Gastrocnemius medialis (tissue), 4 donors: Measurements from ENCODE around the gene ADORA2A. TPM values are rescaled to one million over a fixed set of nuclear protein-coding genes. Genes with fewer than 3 reads are reported as not detected.

Experiments
- ATAC-seq, 2 donors: fragments of 150-250 bp; one replicate each; pipeline ENCODE4 v1.9.1; 2016
- DNase-seq, 2 donors: peaks; one replicate each; pipeline ENCODE4 v3.0.0-alpha.2; 2019
- H3K27ac ChIP-seq, 4 donors: fragments of 200-600 bp; sonication (generic); 1 replicate in 1 of 4; 2 replicates in 3 of 4; pipeline ENCODE4 v1.5.1; 2016 to 2018; ENCODE audit warnings: mild to moderate bottlenecking in 2 of 4, moderate library complexity in 1 of 4
- H3K27me3 ChIP-seq, 3 donors: fragments of 200-600 bp; sonication (generic) in 2 of 3; 1 replicate in 1 of 3; 2 replicates in 2 of 3; pipeline versions ENCODE4 v1.5.1 to v1.6.0; 2016 to 2019; ENCODE audit warnings: mild to moderate bottlenecking in 1 of 3, moderate library complexity in 1 of 3
- H3K36me3 ChIP-seq, 2 donors: fragments of 200-600 bp; sonication (generic) in 1 of 2; one replicate each; pipeline ENCODE4 v1.5.1; 2017 to 2018
- H3K4me1 ChIP-seq, 2 donors: fragments of 200-600 bp; sonication (generic) in 1 of 2; one replicate each; pipeline ENCODE4 v1.5.1; 2016 to 2017; ENCODE audit warnings: mild to moderate bottlenecking in 2 of 2
- H3K4me3 ChIP-seq, 4 donors: fragments of 200-600 bp; sonication (generic) in 3 of 4; 1 replicate in 1 of 4; 2 replicates in 3 of 4; pipeline ENCODE4 v1.5.1; 2016 to 2019; ENCODE audit warnings: mild to moderate bottlenecking in 2 of 4
- H3K9me3 ChIP-seq, 3 donors: fragments of 200-600 bp; sonication (generic) in 2 of 3; 1 replicate in 1 of 3; 2 replicates in 2 of 3; pipeline ENCODE4 v1.5.1; 2016 to 2019
- POLR2A ChIP-seq, 2 donors: fragments of 450-650 bp; IDR thresholded peaks; one replicate each; pipeline ENCODE4 v1.6.1; 2017; ENCODE audit warnings: antibody characterized with exemption in 2 of 2, mild to moderate bottlenecking in 2 of 2, moderate library complexity in 2 of 2
- in situ Hi-C, 4 donors: fragments of 200-750 bp; cut with MboI; loops; one replicate each; pipeline versions ENCODE4 v1.15.0 to v1.8.0; 2017; ENCODE audit warnings: low sequenced_read_pairs in 4 of 4
- intact Hi-C: fragments of 100-400 bp; cut with DNase I; formaldehyde crosslinking; loops from one replicate; pipeline ENCODE4 v1.15.1; 2023; ENCODE audit warnings: low total_unique reads
- total RNA-seq, 4 donors: library from RNA; depleted of rRNA; stranded (reverse); fragments of >200 nt; gene quantifications; one replicate each; pipeline versions ENCODE4 v1.1.0 to v1.2.3, GENCODE V29; 2016
- TF ChIP-seq, protein P1 (sequence below), 5 experiments: fragments of 450-650 bp in 3 of 5; fragments of 200-600 bp in 2 of 5; sonication (generic) in 2 of 5; IDR thresholded peaks in 4 of 5; conservative IDR thresholded peaks in 1 of 5; 1 replicate in 4 of 5; 2 replicates in 1 of 5; pipeline ENCODE4 v1.5.1; 2016 to 2019; ENCODE audit warnings: antibody characterized with exemption in 5 of 5, mild to moderate bottlenecking in 3 of 5, moderate library complexity in 3 of 5

Gene ADORA2A
- total RNA-seq, 4 donors from 2014 or later = 0.39 to 3.6 (median 1.2) TPM

DNA sequence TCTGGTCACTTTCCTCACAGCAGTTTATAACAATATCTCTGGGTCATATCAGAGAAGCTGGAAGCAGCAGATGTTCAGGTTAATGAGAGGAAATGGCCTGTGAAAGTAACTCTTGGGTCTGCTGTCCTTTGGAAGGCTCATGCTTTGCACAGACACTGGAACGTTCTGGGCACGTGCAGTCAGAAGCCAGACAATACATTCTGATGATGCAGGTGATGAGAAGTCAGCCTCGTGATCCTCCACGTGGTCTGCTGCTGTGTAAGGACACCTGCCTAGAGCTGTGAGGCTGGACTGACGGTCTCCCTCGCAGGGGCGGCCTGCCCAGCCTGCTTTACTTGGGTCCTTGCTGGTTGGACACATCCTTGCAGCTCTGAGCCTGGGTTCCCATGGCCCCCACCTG, 18.8 kb upstream of the ADORA2A start:
- in situ Hi-C loops (no loop called here), intact Hi-C loops (no loop called here)
- H3K9me3 ChIP-seq = no peaks in the 10 kb centered on the region
- no peaks in the 10 kb centered on the region for H3K27me3 ChIP-seq
- DNase-seq (no peak), ATAC-seq (peak in 1 of 2 donors; percentile 33)
- H3K4me3 ChIP-seq = no peak overlapping the region
- H3K27ac ChIP-seq = no peak overlapping the region
- TF ChIP-seq, protein P1, sequence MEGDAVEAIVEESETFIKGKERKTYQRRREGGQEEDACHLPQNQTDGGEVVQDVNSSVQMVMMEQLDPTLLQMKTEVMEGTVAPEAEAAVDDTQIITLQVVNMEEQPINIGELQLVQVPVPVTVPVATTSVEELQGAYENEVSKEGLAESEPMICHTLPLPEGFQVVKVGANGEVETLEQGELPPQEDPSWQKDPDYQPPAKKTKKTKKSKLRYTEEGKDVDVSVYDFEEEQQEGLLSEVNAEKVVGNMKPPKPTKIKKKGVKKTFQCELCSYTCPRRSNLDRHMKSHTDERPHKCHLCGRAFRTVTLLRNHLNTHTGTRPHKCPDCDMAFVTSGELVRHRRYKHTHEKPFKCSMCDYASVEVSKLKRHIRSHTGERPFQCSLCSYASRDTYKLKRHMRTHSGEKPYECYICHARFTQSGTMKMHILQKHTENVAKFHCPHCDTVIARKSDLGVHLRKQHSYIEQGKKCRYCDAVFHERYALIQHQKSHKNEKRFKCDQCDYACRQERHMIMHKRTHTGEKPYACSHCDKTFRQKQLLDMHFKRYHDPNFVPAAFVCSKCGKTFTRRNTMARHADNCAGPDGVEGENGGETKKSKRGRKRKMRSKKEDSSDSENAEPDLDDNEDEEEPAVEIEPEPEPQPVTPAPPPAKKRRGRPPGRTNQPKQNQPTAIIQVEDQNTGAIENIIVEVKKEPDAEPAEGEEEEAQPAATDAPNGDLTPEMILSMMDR (IDR thresholded peaks at IDR 0.05 in 4 of 5, conservative IDR thresholded peaks at IDR 0.05 in 1 of 5) = no peak
- TF ChIP-seq POLR2A (IDR thresholded peaks at IDR 0.05) = no peak
- H3K4me1 ChIP-seq = peaks cover 14 to 33% of the 10 kb centered on the region in 2 donors
- peaks cover 0 to 8% of the 10 kb centered on the region in 2 donors for H3K36me3 ChIP-seq

DNA sequence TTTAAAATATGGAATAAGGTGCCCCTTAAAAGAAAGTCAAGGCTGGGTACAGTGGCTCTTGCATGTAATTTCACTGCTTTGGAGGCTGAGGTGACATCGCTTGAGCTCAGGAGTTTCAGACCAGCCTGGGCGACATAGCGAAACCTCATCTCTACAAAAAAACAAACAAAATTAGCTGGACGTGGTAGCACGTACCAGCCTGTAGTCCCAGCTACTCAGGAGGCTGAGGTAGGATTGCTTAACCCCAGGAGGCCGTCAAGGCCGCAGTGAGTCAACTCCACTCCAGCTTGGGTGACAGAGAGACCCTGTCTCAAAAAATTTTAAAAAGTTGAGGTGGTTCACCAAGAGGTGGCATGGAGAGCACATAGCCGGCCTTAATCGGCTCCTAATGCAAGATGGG, 17.7 kb upstream of the ADORA2A start:
- H3K36me3 ChIP-seq = peaks cover 0 to 16% of the 10 kb centered on the region in 2 donors
- TF ChIP-seq, protein P1 (IDR thresholded peaks at IDR 0.05 in 4 of 5, conservative IDR thresholded peaks at IDR 0.05 in 1 of 5) = no peak
- TF ChIP-seq POLR2A (IDR thresholded peaks at IDR 0.05) = no peak
- H3K4me3 ChIP-seq = no peak overlapping the region
- H3K27ac ChIP-seq = no peak overlapping the region
- DNase-seq (no peak), ATAC-seq (no peak)
- in situ Hi-C loops (loop anchor here in 1 of 4 donors (10.0 kb wide), 1 partner anchor 85 kb away; the partner anchor contains the start of gene UPB1), intact Hi-C loops (no loop called here)
- H3K4me1 ChIP-seq = peaks cover 9 to 24% of the 10 kb centered on the region in 2 donors
- no peaks in the 10 kb centered on the region for H3K27me3 ChIP-seq
- no peaks in the 10 kb centered on the region for H3K9me3 ChIP-seq

DNA sequence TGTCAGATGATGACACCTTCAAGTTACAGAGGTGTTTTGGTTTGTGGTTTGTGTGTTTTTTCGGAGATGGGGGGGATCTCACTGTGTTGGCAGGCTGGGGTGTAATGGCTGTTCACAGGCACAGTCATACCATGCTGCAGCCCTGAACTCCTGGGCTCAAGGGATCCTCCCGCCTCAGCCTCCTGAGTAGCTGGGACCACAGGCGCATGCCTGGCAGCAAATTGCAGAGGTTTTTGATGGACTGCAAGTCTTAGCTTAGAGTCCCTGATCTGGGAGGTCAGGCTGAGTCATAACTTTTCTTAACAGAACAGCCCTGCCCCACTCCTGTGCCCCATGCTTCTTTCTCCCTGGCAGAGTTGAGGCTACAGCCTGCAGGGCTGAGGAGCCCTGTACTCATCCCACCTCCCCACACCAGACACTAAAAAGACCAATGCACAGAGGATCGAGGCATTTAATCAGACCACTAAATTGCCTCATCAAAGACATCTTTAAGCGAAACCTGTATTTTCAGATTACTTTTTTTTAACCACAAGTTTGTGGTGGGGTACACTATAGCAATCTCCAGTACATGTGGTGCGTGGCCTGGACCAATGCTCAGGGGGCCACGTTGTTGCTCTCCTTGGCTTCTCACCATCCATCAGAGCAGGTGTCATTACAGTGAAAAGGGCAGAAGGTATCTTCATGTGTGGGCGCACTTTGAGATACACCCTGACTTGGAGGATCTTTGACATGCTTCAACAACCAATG, 17.1 kb upstream of the ADORA2A start:
- H3K4me3 ChIP-seq = no peak overlapping the region
- peaks cover 9 to 19% of the 10 kb centered on the region in 2 donors for H3K4me1 ChIP-seq
- H3K27ac ChIP-seq = no peak overlapping the region
- ATAC-seq (no peak), DNase-seq (no peak)
- TF ChIP-seq, protein P1 (IDR thresholded peaks at IDR 0.05 in 4 of 5, conservative IDR thresholded peaks at IDR 0.05 in 1 of 5) = no peak
- no peak for TF ChIP-seq POLR2A (IDR thresholded peaks at IDR 0.05)
- H3K36me3 ChIP-seq = peaks cover 0 to 22% of the 10 kb centered on the region in 2 donors
- intact Hi-C loops (no loop called here), in situ Hi-C loops (loop anchor here in 1 of 4 donors (10.0 kb wide), 1 partner anchor 85 kb away; the partner anchor contains the start of gene UPB1)
- no peaks in the 10 kb centered on the region for H3K27me3 ChIP-seq
- no peaks in the 10 kb centered on the region for H3K9me3 ChIP-seq

DNA sequence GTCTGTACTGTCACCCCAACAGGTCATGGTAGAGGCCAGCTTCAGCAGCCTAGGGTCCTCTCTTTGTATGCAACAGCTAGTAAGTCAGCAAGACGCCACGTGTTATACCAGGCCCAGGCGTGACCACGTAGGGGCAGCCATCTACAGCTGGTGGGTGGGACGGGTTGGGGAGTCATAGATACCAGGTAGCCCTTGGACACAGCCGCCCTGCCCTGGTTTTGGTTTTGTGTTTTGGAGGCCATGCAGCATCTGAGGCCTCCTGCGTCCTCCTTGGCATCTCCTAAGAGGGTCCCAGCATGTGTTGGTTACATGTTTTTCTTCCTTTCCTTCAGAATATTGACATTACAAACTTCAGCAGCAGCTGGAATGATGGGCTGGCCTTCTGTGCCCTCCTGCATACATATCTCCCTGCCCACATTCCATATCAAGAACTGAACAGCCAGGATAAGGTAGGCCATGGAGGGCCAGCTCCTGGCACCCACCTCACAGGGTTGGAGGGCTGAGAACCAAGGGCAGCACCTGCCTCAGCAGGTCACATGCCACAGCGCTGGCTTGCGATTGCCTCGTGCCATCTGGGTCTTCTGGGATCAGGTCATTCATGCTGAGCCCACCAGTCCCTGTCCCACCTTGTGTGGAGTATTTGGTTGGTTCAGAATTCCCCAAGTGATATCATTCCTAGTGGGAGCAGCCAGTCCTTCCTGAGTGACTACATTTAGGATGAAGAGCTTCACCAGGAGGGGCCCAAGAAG, 16.0 kb upstream of the ADORA2A start:
- TF ChIP-seq, protein P1 (IDR thresholded peaks at IDR 0.05 in 4 of 5, conservative IDR thresholded peaks at IDR 0.05 in 1 of 5) = no peak
- no peak for TF ChIP-seq POLR2A (IDR thresholded peaks at IDR 0.05)
- no peak for ATAC-seq
- no peak for DNase-seq
- in situ Hi-C loops = loop anchor here in 1 of 4 donors (10.0 kb wide), 1 partner anchor 83 kb away; the partner anchor contains the start of gene UPB1
- H3K4me3 ChIP-seq = no peak overlapping the region
- peaks cover 9 to 14% of the 10 kb centered on the region in 2 donors for H3K4me1 ChIP-seq
- intact Hi-C loops = no loop called here
- no peaks in the 10 kb centered on the region for H3K9me3 ChIP-seq
- H3K27ac ChIP-seq = no peak overlapping the region
- no peaks in the 10 kb centered on the region for H3K27me3 ChIP-seq
- H3K36me3 ChIP-seq = peaks cover 0 to 33% of the 10 kb centered on the region in 2 donors
